ENCODE data around the gene PPDPF. TPM values are rescaled to one million over a fixed set of nuclear protein-coding genes. Genes with fewer than 3 reads are reported as not detected.

Gene PPDPF
- total and polyA plus RNA-seq, 2 of the 8 experiments (the other 6 are each of a cell fraction or from before 2014, with no cell fraction given), result 30.5 to 138 TPM

DNA sequence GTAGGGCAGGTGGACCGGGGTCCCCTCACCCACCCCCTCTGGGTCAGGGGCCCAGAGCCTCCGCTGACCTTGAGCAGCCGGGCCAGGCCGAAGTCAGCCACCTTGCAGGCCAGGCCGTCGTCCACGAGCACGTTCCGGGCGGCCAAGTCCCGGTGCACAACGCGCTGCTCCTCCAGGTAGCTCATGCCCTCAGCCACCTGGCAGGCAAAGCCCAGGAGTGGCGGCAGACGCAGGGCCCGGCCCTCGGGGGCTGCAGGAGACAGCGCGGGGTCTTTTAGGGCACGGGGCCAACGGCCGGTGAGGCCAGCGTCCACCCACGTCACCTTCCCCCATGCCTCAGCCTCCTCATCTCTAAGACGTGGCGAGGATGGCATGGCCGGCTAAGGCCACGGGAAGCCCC, 20.8 kb downstream of the PPDPF start:
- no peak overlapping the region for H3K9ac ChIP-seq (replicated peaks in 1 of 4; ENCODE audit: extremely low read depth in 1 of 4, low read depth in 3 of 4, low read length in 3 of 4)
- H2BK15ac ChIP-seq (ENCODE audit: low read length), result no peak overlapping the region
- no peaks in the 10 kb centered on the region for H3K79me2 ChIP-seq (ENCODE audit: control insufficient read depth in 1 of 2, insufficient read depth in 2 of 2, low read length in 2 of 2)

More for the DNA sequence above, 20.8 kb downstream of the PPDPF start:
- H3K27ac ChIP-seq (ENCODE audit: low read depth, low read length), result no peak overlapping the region
- DNase-seq (ENCODE audit: low read depth in 1 of 2, low spot score in 2 of 2) (no peak), FAIRE-seq (no peak)
- no peaks in the 10 kb centered on the region for H3K9me3 ChIP-seq (ENCODE audit: insufficient read depth in 2 of 2, low read depth in 1 of 2, low read length in 1 of 2)
- H4K8ac ChIP-seq (ENCODE audit: extremely low read depth, insufficient read depth, low read length), result no peak overlapping the region
- no peaks in the 10 kb centered on the region for H3K23me2 ChIP-seq (ENCODE audit: low read depth, low read length)
- POLR2A ChIA-PET (ENCODE audit: partially characterized antibody), result interaction anchor here (1.3 to 2.3 kb wide), 2 partner anchors 11 to 196 kb away, joined by 3 to 7 read pairs; no protein-coding TSS in a partner anchor
- H3K18ac ChIP-seq (ENCODE audit: extremely low read depth, low read length), result no peak overlapping the region
- H3K14ac ChIP-seq (ENCODE audit: insufficient read length), result no peak overlapping the region
- no peaks in the 10 kb centered on the region for H4K20me1 ChIP-seq (replicated peaks in 1 of 2; ENCODE audit: control insufficient read depth in 1 of 2, insufficient read depth in 2 of 2, low read length in 2 of 2)
- no peak overlapping the region for H2BK12ac ChIP-seq (ENCODE audit: low read depth, low read length)
- H3K4me1 ChIP-seq (replicated peaks in 1 of 4; ENCODE audit: control insufficient read depth in 3 of 4, insufficient read depth in 4 of 4, low read length in 3 of 4), result peaks cover 0 to 10% (median 0%) of the 10 kb centered on the region in 4 experiments; a peak in 4 of 7 replicates
- no peak overlapping the region for H3K56ac ChIP-seq (replicated peaks; ENCODE audit: insufficient read length, low read depth, low read length)
- no peaks in the 10 kb centered on the region for H3K36me3 ChIP-seq (ENCODE audit: control insufficient read depth in 2 of 4, insufficient read depth in 4 of 4, low read length in 3 of 4)
- H4K91ac ChIP-seq (replicated peaks; ENCODE audit: insufficient read length, low read length), result no peak overlapping the region
- no peak overlapping the region for H2BK120ac ChIP-seq (replicated peaks; ENCODE audit: low read depth, low read length)
- H3K23ac ChIP-seq (ENCODE audit: insufficient read length), result no peak overlapping the region
- H3K4me3 ChIP-seq (ENCODE audit: extremely low read depth in 1 of 4, insufficient read depth in 2 of 4, low read depth in 3 of 4, low read length in 4 of 4), result no peak overlapping the region
- no peak overlapping the region for H2BK5ac ChIP-seq (ENCODE audit: low read depth, low read length)
- H2BK20ac ChIP-seq (ENCODE audit: low read length), result no peak overlapping the region
- TF ChIP-seq BRCA1 (IDR thresholded peaks at IDR 0.05; ENCODE audit: low read depth, low read length), result no peak
- TF ChIP-seq, protein P1, sequence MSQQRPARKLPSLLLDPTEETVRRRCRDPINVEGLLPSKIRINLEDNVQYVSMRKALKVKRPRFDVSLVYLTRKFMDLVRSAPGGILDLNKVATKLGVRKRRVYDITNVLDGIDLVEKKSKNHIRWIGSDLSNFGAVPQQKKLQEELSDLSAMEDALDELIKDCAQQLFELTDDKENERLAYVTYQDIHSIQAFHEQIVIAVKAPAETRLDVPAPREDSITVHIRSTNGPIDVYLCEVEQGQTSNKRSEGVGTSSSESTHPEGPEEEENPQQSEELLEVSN (IDR thresholded peaks at IDR 0.05), result no peak
- TF ChIP-seq RAD21 (IDR thresholded peaks at IDR 0.05 in 1 of 2, conservative IDR thresholded peaks at IDR 0.05 in 1 of 2; ENCODE audit: low read depth in 2 of 2, low read length in 2 of 2), result no peak
- no peak for TF ChIP-seq SP2 (IDR thresholded peaks at IDR 0.05; ENCODE audit: low read length)
- TF ChIP-seq GABPA (IDR thresholded peaks at IDR 0.05; ENCODE audit: borderline replicate concordance, insufficient read depth, low read length), result no peak
- no peak for TF ChIP-seq CREB1 (IDR thresholded peaks at IDR 0.05)
- H2AK5ac ChIP-seq (ENCODE audit: low read depth, low read length), result no peak overlapping the region
- H3K4me2 ChIP-seq (ENCODE audit: insufficient read depth in 1 of 2, low read depth in 2 of 2, low read length in 2 of 2), result no peak overlapping the region
- no peaks in the 10 kb centered on the region for H3K79me1 ChIP-seq (ENCODE audit: low read depth, low read length)
- H4K5ac ChIP-seq (ENCODE audit: insufficient read length, low read depth, low read length), result no peak overlapping the region
- H3K4ac ChIP-seq (replicated peaks; ENCODE audit: insufficient read length, low read depth, low read length), result no peak overlapping the region
- H3K27me3 ChIP-seq (replicated peaks in 1 of 4; ENCODE audit: control insufficient read depth in 3 of 4, extremely low read depth in 1 of 4, insufficient read depth in 3 of 4, low read length in 3 of 4), result no peaks in the 10 kb centered on the region
- WGBS, 2 experiments (ENCODE audit: extremely low coverage in 1 of 2, insufficient coverage in 1 of 2, insufficient read length in 1 of 2, insufficient replicate concordance in 2 of 2, low coverage in 1 of 2, low lambda C conversion rate in 2 of 2, missing lambda C conversion rate in 1 of 2), result 90% methylated on average over 23 of the region's 28 CpGs; no CpG with 5 or more reads in 1 of the 2 experiments
- CTCF ChIA-PET (ENCODE audit: partially characterized antibody), result interaction anchor here (0.6 to 1.8 kb wide), 6 partner anchors 10 to 69 kb away, joined by 3 to 5 read pairs (median 4); no protein-coding TSS in a partner anchor
- H2AFZ ChIP-seq (ENCODE audit: low read length), result no peak overlapping the region

Measured in H1 (cell line).